SW480 (cell line): ENCODE measurements around the gene ACSL3.
A peak's percentile ranks its signal among the peaks of the same experiment; 100 is the strongest.

ENCODE experiments used
- DNase-seq: peaks from one replicate; pipeline ENCODE4 v3.0.0-alpha.2; 2016; ENCODE audit warnings: low spot score

ACSL3 gene

GRCh38 chr2:222879604-222879933 lies 18.7 kb downstream of the ACSL3 start:
- no peak for DNase-seq

- no peak for DNase-seq
Observed at GRCh38 chr2:222882484-222882928, 21.7 kb downstream of the ACSL3 start.

- no peak for DNase-seq
Observed at GRCh38 chr2:222883420-222883819, 22.6 kb downstream of the ACSL3 start.

GRCh38 chr2:222884114-222884771 lies 23.4 kb downstream of the ACSL3 start:
- DNase-seq, result no peak

DNA sequence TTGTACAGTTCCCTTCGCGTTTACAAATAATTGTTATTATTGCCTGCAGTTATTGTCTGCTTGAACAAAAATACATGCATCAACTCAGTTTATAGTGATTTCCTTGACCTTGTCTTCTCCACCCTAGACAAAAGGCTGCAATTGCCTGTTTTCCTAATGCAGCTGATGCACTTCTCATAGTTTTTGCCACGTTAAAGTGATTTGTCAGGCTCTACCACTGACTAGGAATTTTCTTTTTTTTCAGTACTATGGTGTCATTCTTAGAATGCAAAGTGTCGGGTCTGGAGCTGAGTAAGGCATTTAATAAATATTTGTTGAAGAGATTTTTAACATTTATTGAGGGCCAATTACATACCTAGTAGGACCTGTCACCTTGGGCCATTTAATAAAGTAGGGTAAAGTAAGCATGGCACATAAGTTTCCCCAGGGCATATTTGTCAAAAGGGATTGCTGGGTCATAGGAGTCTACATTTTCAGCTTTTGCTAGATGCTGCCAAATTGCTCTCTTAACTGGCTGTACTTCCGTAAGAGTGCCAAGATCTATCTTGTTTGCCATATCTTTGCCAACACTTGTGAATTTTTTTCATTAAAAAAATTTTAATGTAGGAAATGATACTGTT lies 24.1 kb downstream of the ACSL3 start:
- no peak for DNase-seq

DNA sequence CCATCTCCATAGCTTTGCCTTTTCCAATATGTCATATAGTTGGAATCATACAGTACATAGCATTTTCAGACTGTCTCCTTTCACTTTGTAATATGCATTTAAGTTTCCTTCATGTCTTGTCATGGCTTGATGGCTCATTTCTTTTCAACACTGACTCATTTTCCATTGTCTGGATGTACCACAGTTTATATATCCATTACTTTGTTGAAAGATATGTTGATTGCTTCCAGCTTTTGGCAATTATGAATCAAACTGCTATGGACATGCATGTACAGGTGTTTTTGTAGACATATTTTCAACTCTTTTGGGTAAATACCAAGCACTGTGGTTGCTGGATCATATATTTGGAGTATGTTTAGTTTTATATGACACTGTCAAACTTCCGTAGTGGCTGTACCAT lies 26.3 kb downstream of the ACSL3 start:
- no peak for DNase-seq

- no peak for DNase-seq
Observed at GRCh38 chr2:222888716-222889115, 27.9 kb downstream of the ACSL3 start.

DNA sequence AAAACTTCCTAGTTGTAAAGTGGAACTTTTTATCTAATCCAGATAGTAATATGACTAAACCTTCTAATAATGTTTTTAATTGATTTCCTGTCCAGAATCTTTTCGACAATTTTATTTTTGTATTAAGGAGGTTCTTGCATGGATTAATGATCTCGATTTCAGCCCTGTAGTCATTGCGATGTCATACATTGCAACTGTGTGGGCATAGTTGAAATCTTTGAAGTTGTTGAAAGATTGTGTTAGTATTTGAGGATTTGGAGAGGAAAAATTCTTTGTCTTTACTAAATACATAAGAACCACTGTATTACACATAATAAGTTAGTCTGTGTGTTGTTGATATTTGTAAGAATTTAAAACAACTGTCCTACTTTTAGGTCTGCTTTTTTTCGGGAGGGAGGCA lies 31.1 kb downstream of the ACSL3 start:
- DNase-seq, result no peak

GRCh38 chr2:222892321-222892720 lies 31.5 kb downstream of the ACSL3 start:
- no peak for DNase-seq

- DNase-seq, result no peak
Observed at GRCh38 chr2:222892761-222893160, 31.9 kb downstream of the ACSL3 start.

GRCh38 chr2:222893716-222894115 lies 32.9 kb downstream of the ACSL3 start:
- no peak for DNase-seq

DNA sequence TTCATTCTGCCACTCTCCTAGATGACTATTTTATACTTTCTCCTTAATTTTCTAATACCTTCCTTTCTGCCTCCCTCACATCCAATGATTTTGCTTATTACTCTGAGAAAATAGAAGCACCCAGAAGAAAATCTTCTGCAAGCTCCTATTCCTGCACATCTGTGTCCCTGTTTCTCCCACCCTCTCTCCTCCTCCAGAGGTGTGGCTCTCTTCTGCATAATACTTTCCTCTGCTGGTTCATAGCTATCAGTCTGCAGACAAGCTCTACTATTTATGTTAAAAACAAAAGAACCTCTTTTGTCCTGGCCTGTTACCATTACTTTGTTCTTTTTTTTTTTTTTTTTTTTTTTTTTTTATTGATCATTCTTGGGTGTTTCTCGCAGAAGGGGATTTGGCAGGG lies 34.3 kb downstream of the ACSL3 start:
- DNase-seq, result no peak

DNA sequence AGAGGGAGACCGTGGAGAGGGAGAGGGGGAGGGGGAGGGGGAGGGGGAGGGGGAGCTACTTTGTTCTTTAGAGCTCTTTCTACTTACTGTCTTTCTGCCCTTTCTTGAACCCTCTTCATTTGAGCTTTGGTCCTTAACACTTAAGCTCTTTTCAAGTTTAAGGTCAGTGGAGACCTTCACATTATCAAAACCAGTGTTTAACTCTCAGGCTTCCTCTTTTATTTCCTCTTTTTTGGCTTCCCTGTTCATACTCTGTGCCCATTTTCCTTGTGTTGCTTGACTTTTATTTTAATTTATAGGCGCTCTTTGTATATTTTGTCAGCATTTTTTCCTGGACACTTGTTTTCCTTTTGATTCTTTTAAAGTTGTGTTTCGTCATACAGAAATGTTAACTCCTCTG lies 37.1 kb downstream of the ACSL3 start:
- no peak for DNase-seq

GRCh38 chr2:222899413-222900181 lies 38.8 kb downstream of the ACSL3 start:
- DNase-seq, result no peak

- no peak for DNase-seq
Observed at GRCh38 chr2:222900354-222900753, 39.5 kb downstream of the ACSL3 start.

GRCh38 chr2:222902660-222903059 lies 41.8 kb downstream of the ACSL3 start:
- DNase-seq, result no peak

DNA sequence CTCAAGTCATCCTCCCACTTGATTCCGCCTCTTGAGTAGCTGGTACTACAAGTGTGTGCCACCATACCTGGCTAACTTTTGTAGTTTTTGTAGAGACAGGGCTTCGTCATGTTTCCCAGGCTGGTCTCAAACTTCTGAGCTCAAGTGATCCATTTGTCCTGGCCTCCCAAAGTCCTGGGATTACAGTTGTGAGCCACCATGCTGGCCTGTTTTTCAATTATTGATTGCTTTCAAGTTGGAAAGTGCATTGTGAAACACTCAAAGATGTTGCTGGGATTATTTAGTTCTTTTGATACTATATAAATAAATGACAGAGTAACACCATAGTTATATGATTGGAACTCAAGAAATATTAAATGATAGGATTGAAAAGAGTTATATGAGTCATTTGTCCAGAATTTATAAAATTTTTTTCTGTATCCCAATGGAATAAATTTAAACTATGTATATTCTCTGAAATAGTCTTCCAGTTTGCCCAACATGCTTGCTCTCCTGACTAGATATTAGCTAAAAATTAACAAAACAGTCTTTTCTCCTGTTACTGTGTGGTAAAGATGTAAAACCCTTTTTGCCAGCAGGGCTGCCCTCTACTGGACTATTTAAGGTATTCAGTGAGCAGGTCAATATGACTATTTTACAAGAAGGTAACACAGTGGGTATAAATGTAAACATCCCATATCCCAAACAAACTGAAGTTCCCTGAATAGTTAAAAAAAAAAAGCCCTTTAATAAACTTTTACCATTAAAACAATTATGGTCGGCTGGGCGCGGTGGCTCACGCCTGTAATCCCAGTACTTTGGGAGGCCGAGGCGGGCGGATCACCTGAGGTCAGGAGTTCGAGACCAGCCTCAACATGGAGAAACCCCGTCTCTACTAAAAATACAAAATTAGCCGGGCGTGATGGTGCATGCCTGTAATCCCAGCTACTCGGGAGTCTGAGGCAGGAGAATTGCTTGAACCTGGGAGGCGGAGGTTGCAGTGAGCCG lies 42.7 kb downstream of the ACSL3 start:
- DNase-seq, result peak; percentile 44

DNA sequence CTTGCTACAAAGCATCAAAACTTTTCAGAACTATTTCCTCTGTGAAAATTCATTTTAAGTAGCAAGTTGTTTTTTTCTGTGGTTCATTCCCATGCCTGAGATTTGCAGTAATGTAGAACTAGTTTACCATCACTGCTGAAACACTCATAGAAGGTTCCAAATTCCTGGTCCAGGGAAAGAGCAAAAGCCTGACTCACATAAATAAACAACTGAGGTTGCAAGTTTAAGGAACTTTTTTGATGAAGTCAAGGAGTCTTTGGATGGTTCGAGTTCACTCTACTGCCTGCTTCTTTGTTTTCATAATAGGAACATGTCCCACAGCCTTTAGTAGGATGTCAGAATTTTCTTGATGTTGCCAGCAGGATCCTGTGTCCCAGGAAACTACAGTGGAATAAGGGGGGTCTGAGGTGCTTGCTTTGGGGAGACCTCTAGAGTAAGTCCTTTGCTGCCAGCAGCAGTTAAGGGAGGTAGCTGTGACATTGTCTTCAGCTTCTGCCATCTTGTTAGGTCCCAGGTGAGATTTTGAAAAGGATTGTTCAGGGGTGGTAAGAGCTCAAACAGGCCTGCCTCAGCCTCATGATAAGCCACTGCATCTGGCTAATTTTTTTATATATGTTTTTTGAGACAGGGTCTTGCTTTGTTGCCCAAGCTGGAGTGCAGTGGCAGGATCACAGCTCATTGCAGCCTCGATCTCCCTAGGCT lies 43.9 kb downstream of the ACSL3 start:
- DNase-seq, result no peak

DNA sequence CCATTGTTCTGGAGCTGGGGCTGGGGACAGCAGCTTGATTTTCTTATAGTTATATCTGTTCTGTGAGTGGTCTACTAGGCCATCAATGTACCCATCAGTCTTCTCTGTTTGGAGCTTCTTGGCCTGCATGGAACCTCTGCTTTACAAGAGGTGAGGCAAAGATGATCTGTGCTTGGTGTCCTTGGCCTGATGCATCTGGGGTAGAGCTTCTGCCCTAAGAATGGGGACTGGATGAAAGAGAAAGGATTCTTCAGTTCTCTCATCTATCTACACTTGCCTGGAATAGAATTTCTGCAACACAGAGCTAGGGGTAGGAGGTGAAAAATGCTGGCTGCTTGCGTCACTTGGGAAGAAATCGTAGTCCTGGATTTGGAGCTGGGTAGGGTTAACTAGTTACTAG lies 46.2 kb downstream of the ACSL3 start:
- no peak for DNase-seq

DNA sequence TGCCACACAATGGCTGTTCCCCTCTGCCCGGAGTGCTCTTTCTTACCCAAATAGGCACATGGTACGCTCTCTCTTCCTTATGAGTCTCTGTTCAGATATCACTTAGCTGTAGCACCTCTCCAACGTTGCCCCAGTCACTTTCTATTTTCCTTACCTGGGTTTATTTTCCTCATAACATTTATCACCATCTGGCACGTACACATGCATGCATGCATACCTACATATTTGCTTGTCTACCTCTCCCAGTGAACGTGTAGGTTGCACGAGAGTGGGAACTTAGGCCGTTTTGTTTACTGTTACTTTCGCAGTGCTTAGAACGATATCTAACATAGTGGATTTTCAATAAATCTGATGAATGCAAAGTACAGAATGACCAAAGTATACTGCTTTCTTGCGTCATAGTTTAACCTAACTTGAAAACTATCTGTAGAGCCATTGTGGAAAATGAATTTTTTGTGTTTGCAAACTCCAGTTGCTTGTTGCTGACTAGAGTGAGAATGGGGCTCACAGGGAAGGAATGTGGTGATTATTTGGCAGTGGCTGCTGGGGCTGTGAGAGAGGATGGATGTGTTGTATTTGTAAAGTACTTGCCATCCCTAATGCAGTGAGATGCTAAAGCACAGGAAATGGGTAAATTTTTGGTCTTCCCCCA lies 47.1 kb downstream of the ACSL3 start:
- DNase-seq, result no peak

DNA sequence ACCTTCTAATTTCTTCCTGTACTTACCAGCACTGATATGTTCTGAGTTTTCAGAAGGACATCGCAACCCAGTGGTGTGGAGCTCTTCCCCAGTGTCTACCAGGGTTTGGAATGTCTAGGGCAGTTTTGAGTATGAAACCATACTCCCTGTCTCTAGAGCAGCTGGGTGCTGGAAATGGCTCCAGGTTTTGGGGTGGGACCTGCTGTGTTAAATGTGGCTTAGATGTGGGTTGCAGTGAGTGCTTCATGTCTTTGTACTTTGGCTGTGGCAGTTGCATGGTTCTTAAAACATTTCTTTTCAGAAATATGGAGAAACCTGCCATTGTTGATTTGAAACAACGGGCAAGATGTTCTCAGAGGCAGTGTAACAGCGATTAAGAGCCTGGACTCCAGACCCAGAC lies 48.5 kb downstream of the ACSL3 start:
- no peak for DNase-seq
